ENCODE results near the gene IRF8.
"Not testable (repeated sequence)": the region's sequence is repeated elsewhere in the genome, so short reads cannot be mapped to it uniquely, and the experiment has no call there.

The IRF8 gene

GRCh38 chr16:85854935-85855334 lies 44.0 kb upstream of the IRF8 start:
- Histone ChIP-seq H3K4me3 (ENCODE audit: low read depth, low read length) (no peak overlapping the region), H3K27me3 (peaks cover 70% of the 10 kb centered on the region), H3K36me3 (no peaks in the 10 kb centered on the region), H3K4me1 (no peaks in the 10 kb centered on the region; the same call in 1 of the 2 replicates), H3K9me3 (no peaks in the 10 kb centered on the region)
- TF ChIP-seq, protein P1, sequence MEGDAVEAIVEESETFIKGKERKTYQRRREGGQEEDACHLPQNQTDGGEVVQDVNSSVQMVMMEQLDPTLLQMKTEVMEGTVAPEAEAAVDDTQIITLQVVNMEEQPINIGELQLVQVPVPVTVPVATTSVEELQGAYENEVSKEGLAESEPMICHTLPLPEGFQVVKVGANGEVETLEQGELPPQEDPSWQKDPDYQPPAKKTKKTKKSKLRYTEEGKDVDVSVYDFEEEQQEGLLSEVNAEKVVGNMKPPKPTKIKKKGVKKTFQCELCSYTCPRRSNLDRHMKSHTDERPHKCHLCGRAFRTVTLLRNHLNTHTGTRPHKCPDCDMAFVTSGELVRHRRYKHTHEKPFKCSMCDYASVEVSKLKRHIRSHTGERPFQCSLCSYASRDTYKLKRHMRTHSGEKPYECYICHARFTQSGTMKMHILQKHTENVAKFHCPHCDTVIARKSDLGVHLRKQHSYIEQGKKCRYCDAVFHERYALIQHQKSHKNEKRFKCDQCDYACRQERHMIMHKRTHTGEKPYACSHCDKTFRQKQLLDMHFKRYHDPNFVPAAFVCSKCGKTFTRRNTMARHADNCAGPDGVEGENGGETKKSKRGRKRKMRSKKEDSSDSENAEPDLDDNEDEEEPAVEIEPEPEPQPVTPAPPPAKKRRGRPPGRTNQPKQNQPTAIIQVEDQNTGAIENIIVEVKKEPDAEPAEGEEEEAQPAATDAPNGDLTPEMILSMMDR (IDR thresholded peaks at IDR 0.05; ENCODE audit: low read depth, low read length) = no peak
- DNase-seq = no peak

- H3K9me3 ChIP-seq = no peaks in the 10 kb centered on the region
- DNase-seq = no peak
- no peak overlapping the region for H3K4me3 ChIP-seq (ENCODE audit: low read depth, low read length)
- no peaks in the 10 kb centered on the region for H3K36me3 ChIP-seq
- no peaks in the 10 kb centered on the region; the same call in 1 of the 2 replicates for H3K4me1 ChIP-seq
- peaks cover 68% of the 10 kb centered on the region for H3K27me3 ChIP-seq
- TF ChIP-seq, protein P1 (IDR thresholded peaks at IDR 0.05; ENCODE audit: low read depth, low read length) = no peak
Observed at GRCh38 chr16:85856079-85856478, 42.9 kb upstream of the IRF8 start.

GRCh38 chr16:85856585-85856984 lies 42.4 kb upstream of the IRF8 start:
- TF ChIP-seq, protein P1 (IDR thresholded peaks at IDR 0.05; ENCODE audit: low read depth, low read length) = no peak

DNA sequence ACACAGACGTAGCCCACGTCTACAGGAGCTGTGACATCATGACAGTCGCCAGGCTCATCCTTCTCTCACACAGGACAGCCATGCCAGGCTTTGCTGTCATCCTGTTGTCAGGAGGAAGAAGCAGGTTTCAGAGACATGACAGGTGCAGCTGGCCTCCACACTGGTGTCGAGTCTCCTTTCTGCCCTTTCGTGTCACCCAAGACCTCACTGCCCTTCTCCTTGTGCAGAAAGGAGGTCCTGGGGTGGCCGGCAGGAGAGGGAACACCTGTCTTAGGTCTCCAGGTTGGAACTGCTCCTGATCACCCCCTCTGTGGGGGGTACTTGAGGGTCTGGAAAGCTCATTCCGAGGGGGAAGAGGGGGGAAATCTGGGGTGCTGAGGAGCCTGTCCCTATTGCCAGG lies 41.6 kb upstream of the IRF8 start:
- DNase-seq = no peak
- TF ChIP-seq, protein P1 (IDR thresholded peaks at IDR 0.05; ENCODE audit: low read depth, low read length) = no peak
- no peaks in the 10 kb centered on the region for H3K36me3 ChIP-seq
- no peak overlapping the region for H3K4me3 ChIP-seq (ENCODE audit: low read depth, low read length)
- no peaks in the 10 kb centered on the region for H3K4me1 ChIP-seq
- peaks cover 60% of the 10 kb centered on the region for H3K27me3 ChIP-seq
- H3K9me3 ChIP-seq = no peaks in the 10 kb centered on the region

More at GRCh38 chr16:85856585-85856984, 42.4 kb upstream of the IRF8 start:
- H3K36me3 ChIP-seq = no peaks in the 10 kb centered on the region
- H3K9me3 ChIP-seq = no peaks in the 10 kb centered on the region
- no peak overlapping the region for H3K4me3 ChIP-seq (ENCODE audit: low read depth, low read length)
- no peak for DNase-seq
- peaks cover 68% of the 10 kb centered on the region for H3K27me3 ChIP-seq
- no peaks in the 10 kb centered on the region for H3K4me1 ChIP-seq

GRCh38 chr16:85858571-85858970 lies 40.4 kb upstream of the IRF8 start:
- H3K4me1 ChIP-seq = not testable (repeated sequence)

GRCh38 chr16:85858984-85859817 lies 39.8 kb upstream of the IRF8 start:
- Histone ChIP-seq H3K4me3 (ENCODE audit: low read depth, low read length) (no peak overlapping the region), H3K27me3 (peaks cover 55% of the 10 kb centered on the region), H3K4me1 (no peaks in the 10 kb centered on the region), H3K9me3 (no peaks in the 10 kb centered on the region), H3K36me3 (no peaks in the 10 kb centered on the region)
- no peak for DNase-seq
- TF ChIP-seq, protein P1 (IDR thresholded peaks at IDR 0.05; ENCODE audit: low read depth, low read length) = no peak

More at GRCh38 chr16:85858571-85858970, 40.4 kb upstream of the IRF8 start:
- DNase-seq; H3K4me3 ChIP-seq (ENCODE audit: low read depth, low read length); H3K9me3 ChIP-seq; H3K36me3 ChIP-seq: not testable (repeated sequence)
- peaks cover 54% of the 10 kb centered on the region for H3K27me3 ChIP-seq
